NCI-H146 (cell line): ENCODE measurements around the gene CASP14.
"Not testable (repeated sequence)": the region's sequence is repeated elsewhere in the genome, so short reads cannot be mapped to it uniquely, and the experiment has no call there.

Experiments
- DNase-seq: peaks from one replicate; lab custom pipeline; 2025; lab: John Stamatoyannopoulos, UW

CASP14 gene

GRCh38 chr19:15072930-15073647 lies 23.8 kb downstream of the CASP14 start:
- DNase-seq: no peak

DNA sequence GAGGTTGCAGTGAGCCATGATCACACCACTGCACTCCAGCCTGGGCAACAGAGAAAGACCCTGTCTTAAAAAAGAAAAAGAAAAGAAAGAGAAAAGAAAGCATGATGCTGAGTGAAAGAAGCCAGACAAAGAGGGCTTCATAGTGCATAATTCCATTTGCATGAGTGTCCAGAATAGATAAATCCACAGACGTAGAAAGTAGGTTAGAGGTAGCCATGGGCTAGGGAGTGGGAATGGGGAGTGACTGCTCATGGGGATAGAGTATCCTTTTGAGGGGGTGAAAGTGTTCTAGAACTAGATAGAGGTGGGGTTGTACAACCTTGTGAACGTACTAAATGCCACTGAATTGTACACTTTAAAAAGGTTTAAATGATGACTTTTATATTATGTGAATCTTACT lies 25.1 kb downstream of the CASP14 start:
- DNase-seq: no peak

GRCh38 chr19:15075806-15076205 lies 26.5 kb downstream of the CASP14 start:
- DNase-seq: no peak

GRCh38 chr19:15080002-15080401 lies 30.7 kb downstream of the CASP14 start:
- not testable (repeated sequence) for DNase-seq

- DNase-seq: no peak
These were observed 32.6 kb downstream of the CASP14 start, which contains the start of gene OR1I1 for GRCh38 chr19:15081911-15082310. OR1I1 (plus strand) TSS chr19:15082211; CDS start chr19:15087066, 4,855 bp downstream.

DNA sequence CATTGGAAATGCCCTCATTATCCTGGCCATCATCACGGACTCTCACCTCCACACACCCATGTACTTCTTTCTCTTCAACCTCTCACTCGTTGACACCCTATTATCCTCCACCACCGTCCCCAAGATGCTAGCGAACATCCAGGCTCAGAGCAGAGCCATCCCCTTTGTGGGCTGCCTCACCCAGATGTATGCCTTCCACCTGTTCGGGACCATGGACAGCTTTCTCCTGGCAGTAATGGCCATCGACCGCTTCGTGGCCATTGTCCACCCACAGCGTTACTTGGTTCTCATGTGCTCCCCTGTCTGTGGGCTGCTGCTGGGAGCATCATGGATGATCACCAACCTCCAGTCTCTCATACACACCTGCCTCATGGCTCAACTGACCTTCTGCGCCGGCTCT lies 37.9 kb downstream of the CASP14 start:
- DNase-seq: no peak

DNA sequence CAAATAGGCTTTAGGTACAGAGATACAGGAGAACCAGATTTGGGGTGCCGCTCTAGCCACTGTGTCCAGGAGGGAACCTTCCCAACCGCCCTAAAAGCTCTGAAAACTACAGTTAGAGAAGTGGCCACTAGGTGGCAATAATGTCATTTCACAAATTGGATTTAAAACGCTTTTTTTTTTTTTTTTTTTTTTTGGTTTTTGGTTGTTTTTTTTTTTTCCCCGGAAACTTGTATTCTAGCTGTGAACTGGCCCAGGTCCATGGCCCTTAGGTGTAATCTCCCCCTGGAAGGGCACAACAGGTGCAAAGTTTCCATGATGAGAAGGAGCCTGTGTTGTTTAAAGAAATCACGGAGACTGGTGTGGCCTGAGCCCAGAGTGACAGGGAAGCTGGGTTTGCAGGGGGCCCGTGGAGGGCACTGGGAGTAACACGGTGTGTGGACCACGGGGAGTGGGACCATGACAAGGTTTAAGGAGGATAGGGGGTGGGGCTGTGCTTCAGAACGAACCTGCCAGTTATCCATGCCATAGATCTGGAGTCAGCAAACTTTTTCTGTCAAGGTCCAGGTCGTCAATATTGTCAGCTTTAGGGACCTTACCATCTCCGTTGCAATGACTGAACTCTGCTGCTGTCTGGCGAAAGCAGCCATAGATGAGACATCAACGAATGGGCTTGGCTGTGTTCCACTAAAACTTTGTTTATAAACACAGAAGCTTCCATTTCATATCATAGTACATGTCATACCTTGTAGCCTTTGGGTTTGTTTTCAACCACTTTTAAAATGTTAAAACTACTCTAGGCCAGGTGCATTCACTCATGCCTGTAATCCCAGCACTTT lies 42.9 kb downstream of the CASP14 start:
- DNase-seq: peak; percentile 80

- no peak for DNase-seq
These were observed 43.7 kb downstream of the CASP14 start for GRCh38 chr19:15093001-15093400.

DNA sequence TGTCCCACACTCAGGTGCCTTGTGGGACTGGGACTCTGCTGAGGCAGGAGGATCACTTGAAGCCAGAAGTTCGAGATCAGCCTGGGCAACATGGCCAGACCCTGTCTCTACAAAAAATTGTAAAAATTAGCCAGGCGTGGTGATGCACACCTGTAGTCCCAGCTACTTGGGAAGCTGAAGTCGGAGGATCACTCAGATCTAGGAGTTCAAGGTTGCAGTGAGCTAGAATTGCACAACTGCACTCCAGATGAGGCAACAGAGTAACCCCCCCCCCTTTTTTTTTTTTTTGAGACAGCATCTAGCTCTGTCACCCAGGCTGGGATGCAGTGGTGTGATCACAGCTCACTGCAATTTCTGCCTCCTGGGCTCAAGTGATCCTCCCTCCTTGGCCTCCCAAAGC lies 46.9 kb downstream of the CASP14 start:
- DNase-seq: no peak

GRCh38 chr19:15097980-15098379 lies 48.7 kb downstream of the CASP14 start:
- DNase-seq: not testable (repeated sequence)

DNA sequence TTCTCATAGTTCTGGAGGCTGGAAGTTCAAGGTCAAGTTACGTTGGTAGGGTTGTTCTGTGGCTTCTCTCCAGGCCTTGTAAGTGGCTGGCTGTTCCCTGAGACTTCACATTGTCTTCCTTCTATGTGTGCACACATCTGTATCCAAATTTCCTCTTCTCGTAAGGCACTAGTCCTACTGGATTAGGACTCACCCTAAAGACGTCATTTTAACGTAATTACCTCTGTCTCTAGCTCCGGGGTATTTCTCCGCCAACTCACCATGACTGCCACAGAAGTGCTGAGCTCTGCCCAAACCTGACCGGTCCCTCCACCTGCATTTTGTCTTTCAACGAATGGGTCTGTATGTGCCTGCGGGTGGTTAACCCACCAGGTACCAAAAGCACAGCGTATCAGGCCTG lies 49.2 kb downstream of the CASP14 start:
- no peak for DNase-seq

DNA sequence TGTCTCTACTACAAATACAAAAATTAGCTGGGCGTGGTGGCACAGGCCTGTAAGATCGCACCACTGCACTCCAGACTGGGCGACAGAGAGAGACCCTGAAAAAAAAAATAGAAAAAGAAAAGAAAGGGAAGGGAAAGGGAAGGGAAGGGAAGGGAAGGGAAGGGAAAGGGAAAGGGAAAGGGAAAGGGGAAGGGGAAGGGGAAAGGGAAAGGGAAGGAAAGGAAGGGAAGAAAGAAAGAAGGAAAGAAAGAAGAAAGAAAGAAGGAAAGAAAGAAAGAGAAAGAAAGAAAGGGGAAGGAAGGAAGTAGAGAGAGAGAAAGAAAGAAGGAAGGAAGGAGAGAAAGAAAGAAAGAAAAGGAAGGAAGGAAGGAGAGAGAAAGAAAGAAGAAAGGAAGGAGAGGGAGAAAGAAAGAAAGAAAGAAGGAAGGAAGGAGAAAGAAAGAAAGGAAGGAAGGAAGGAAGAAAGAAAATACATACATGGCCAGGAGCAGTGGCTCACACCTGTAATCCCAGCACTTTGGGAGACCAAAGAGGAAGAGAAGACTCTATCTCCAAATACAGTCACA lies 49.8 kb downstream of the CASP14 start:
- DNase-seq: no peak

DNA sequence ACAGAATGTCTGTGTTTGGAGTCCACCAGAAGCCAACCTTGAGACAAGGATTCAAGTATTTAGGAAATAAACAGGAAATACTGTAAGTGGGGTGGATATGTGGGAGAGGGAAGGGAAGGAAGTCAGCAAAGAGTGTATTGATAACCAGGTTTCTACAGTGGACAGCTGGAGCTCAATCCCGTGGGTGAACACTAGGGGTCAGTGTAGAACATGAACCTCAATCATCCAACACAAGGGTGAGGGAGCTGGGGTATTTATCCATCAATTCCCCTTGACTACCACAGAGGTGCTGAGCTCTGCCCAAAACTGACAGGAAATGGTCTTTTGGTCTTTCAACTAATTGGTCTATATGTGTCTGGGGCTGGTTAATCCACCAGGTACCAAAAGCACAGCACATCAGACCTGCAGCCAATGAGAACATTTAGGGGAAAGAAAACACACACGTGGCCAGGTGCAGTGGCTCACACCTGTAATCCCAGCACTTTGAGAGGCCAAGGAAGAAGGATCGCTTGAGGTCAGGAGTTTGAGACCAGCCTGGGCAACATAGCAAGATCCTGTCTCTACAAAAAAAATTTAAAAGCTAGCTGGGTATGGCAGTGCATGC lies 52.3 kb downstream of the CASP14 start:
- peak; percentile 25 for DNase-seq

DNA sequence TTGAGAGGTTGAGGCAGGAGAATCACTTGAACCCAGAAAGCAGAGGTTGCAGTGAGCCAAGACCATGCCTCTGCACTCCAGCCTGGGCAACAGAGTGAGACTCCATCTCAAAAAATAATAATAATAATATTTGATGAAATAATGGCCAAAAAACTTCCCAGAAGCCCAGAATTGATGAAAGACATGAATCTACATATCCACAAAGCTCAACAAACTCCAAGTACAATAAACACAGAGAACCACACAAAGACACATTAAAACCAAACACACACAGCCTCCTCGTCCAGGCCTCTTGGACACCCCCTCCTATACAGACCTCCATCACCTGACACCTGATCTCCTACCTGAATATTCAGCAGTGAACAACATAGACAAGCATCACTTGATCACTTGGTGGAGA lies 54.7 kb downstream of the CASP14 start:
- DNase-seq: no peak

- no peak for DNase-seq
These were observed 55.1 kb downstream of the CASP14 start for GRCh38 chr19:15104411-15104810.

DNA sequence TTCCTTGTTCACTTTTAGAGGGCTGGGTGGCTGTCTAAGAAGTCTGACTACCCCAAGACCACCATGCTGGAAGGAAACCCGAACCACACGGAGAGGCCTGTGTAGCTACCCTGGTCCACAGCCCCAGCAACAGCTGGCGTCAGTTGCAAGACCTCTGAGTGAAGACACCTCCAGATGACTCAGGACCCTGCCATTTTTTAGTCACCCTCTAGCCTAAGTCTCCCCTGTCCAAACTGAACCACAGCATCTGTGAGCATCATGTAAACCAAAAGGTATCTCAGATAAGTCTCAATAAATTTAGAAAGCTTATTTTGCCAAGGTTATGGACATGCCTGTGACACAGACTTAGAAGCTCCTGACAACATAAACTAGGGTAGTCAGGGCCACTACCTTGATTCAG lies 55.8 kb downstream of the CASP14 start:
- DNase-seq: no peak

- no peak for DNase-seq
These were observed 58.1 kb downstream of the CASP14 start, which contains the start of gene SYDE1 for GRCh38 chr19:15107061-15108010. SYDE1 (plus strand) TSS chr19:15107401; CDS start chr19:15107434, 33 bp downstream.
